Measurements from ENCODE around the gene FYTTD1. TPM values are rescaled to one million over a fixed set of nuclear protein-coding genes. Genes with fewer than 3 reads are reported as not detected.
A peak's percentile ranks its signal among the peaks of the same experiment; 100 is the strongest.

FYTTD1 gene
- polyA plus RNA-seq, 2 donors: 11.2 to 17.8 TPM

DNA sequence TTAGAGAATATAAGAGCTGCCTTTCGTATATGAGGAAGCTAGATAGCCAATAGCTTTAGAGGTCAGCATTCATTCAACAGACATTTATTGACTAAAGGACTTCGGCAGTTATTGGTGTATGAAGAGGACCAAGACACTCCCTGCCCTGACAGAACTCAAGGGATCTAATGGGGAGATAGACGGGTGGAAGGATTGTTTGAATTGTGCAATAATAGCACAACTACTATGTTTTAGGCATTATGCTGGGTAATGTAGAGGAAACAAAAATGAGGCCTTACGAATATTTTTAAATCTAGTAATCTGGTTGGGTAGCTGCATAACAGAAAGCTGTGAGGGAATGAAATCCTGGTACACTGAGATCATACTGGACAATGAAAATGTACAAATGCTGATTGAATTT lies 46.4 kb downstream of the FYTTD1 start:
- WGBS, 2 donors: 59 to 66% methylated on average over 4 of the region's 4 CpGs
- Histone ChIP-seq H3K36me3 (ENCODE audit: control insufficient read depth in 2 of 2, insufficient read depth in 2 of 2, low read length in 1 of 2) (no peaks in the 10 kb centered on the region), H3K27me3 (ENCODE audit: control insufficient read depth in 1 of 2, insufficient read depth in 2 of 2, low read length in 2 of 2) (no peaks in the 10 kb centered on the region), H3K9me3 (ENCODE audit: control insufficient read depth in 2 of 2, insufficient read depth in 1 of 2, low read depth in 1 of 2, low read length in 1 of 2) (no peaks in the 10 kb centered on the region), H3K4me3 (ENCODE audit: low read depth in 1 of 2, low read length in 2 of 2) (no peak overlapping the region), H3K4me1 (ENCODE audit: control insufficient read depth in 2 of 2, insufficient read depth in 2 of 2, low read length in 1 of 2) (no peaks in the 10 kb centered on the region), H3K27ac (ENCODE audit: low read depth in 2 of 2, low read length in 1 of 2) (no peak overlapping the region)

DNA sequence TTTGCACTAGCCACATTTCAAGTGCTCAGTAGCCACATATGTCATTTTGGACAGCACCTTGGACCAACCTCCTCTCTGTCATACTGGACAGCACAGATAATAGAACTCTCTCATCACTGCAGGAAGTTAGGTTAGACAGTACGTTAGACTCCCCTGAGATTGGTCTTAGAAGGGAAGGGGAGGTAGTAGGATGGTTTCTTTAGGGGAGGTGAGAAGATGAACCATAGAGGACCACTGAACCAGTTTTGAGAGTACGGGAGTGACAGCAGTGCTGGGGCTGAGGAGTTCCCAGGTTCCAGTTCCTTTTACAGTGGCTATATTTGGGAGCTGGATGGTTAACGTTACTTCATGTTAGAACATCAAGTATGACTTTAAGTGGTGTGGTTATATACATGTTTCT lies 49.2 kb downstream of the FYTTD1 start:
- Histone ChIP-seq H3K36me3 (ENCODE audit: control insufficient read depth in 2 of 2, insufficient read depth in 2 of 2, low read length in 1 of 2) (no peaks in the 10 kb centered on the region), H3K4me1 (ENCODE audit: control insufficient read depth in 2 of 2, insufficient read depth in 2 of 2, low read length in 1 of 2) (no peaks in the 10 kb centered on the region), H3K27ac (ENCODE audit: low read depth in 2 of 2, low read length in 1 of 2) (no peak overlapping the region), H3K27me3 (ENCODE audit: control insufficient read depth in 1 of 2, insufficient read depth in 2 of 2, low read length in 2 of 2) (no peaks in the 10 kb centered on the region), H3K4me3 (ENCODE audit: low read depth in 1 of 2, low read length in 2 of 2) (no peak overlapping the region), H3K9me3 (ENCODE audit: control insufficient read depth in 2 of 2, insufficient read depth in 1 of 2, low read depth in 1 of 2, low read length in 1 of 2) (no peaks in the 10 kb centered on the region)
- WGBS, 2 donors: 64 to 71% methylated on average over 3 of the region's 3 CpGs

DNA sequence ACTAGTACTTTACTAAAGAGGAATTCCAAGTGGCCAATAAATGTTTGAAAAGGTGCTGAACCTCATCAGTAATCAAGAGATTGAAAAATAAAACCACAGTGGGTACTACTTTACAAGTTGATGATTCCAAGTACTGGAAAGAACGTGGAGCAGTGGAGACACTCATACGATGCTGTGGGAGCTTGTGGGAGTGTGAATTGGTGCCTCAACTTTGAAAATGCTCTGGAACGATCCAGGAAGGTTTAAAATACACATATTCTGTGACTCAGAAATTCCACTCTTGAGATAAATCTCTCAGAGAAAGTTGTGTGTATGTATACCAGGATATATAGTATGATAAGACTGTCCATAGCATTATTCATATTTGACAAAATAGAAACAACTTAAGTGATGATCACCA lies 50.7 kb downstream of the FYTTD1 start:
- no peak overlapping the region for H3K27ac ChIP-seq (ENCODE audit: low read depth in 2 of 2, low read length in 1 of 2)
- no peaks in the 10 kb centered on the region for H3K27me3 ChIP-seq (ENCODE audit: control insufficient read depth in 1 of 2, insufficient read depth in 2 of 2, low read length in 2 of 2)
- 78 to 85% methylated on average over 3 of the region's 3 CpGs for WGBS, 2 donors
- no peaks in the 10 kb centered on the region for H3K36me3 ChIP-seq (ENCODE audit: control insufficient read depth in 2 of 2, insufficient read depth in 2 of 2, low read length in 1 of 2)
- H3K4me1 ChIP-seq (ENCODE audit: control insufficient read depth in 2 of 2, insufficient read depth in 2 of 2, low read length in 1 of 2): no peaks in the 10 kb centered on the region
- H3K9me3 ChIP-seq (ENCODE audit: control insufficient read depth in 2 of 2, insufficient read depth in 1 of 2, low read depth in 1 of 2, low read length in 1 of 2): no peaks in the 10 kb centered on the region
- H3K4me3 ChIP-seq (ENCODE audit: low read depth in 1 of 2, low read length in 2 of 2): no peak overlapping the region

DNA sequence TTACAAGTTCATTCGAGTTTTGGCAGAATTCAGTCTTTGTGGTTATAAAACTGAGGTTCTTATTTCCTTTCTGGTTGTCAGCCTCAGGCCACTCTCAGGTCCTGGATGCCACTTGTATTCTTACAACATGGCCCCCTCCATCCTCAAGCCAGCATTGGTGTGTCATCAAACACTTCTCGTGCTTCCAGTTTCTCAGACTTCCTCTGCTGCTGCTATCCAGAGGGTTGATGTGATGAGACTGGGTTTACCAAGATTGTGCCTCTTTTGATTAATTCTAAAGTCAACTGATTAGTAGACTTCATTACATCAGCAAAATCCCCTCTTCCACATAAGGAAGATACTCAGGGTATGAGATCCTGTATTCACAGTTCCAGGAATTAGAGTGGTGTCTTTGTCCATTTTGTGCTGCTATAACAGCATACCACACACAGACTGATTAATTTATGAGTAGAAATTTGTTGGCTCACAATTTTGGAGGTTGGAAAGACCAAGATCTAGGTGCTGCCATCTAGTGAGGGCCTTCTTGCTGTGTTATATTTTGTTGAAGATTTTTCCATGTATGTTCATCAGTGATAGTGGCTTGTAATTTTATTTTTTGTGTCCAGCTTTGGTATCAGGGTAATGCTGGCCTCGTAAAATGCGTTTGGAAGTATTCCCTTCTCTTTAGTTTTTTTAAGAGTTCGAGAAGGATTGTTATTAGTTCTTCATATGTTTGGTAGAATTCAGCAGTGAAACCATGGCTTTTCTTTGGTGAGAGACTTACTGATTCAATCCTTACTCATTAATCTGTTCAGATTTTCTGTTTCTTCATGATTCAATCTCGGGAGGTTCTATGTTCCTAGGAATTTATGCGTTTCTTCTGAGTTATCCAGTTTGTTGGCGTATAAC lies 52.5 kb downstream of the FYTTD1 start:
- no peaks in the 10 kb centered on the region for H3K4me1 ChIP-seq (ENCODE audit: control insufficient read depth in 2 of 2, insufficient read depth in 2 of 2, low read length in 1 of 2)
- H3K4me3 ChIP-seq (ENCODE audit: low read depth in 1 of 2, low read length in 2 of 2): no peak overlapping the region
- no peak overlapping the region for H3K27ac ChIP-seq (ENCODE audit: low read depth in 2 of 2, low read length in 1 of 2)
- no peaks in the 10 kb centered on the region for H3K27me3 ChIP-seq (ENCODE audit: control insufficient read depth in 1 of 2, insufficient read depth in 2 of 2, low read length in 2 of 2)
- H3K36me3 ChIP-seq (ENCODE audit: control insufficient read depth in 2 of 2, insufficient read depth in 2 of 2, low read length in 1 of 2): no peaks in the 10 kb centered on the region
- 57 to 58% methylated on average over 8 of the region's 8 CpGs for WGBS, 2 donors
- H3K9me3 ChIP-seq (ENCODE audit: control insufficient read depth in 2 of 2, insufficient read depth in 1 of 2, low read depth in 1 of 2, low read length in 1 of 2): no peaks in the 10 kb centered on the region

DNA sequence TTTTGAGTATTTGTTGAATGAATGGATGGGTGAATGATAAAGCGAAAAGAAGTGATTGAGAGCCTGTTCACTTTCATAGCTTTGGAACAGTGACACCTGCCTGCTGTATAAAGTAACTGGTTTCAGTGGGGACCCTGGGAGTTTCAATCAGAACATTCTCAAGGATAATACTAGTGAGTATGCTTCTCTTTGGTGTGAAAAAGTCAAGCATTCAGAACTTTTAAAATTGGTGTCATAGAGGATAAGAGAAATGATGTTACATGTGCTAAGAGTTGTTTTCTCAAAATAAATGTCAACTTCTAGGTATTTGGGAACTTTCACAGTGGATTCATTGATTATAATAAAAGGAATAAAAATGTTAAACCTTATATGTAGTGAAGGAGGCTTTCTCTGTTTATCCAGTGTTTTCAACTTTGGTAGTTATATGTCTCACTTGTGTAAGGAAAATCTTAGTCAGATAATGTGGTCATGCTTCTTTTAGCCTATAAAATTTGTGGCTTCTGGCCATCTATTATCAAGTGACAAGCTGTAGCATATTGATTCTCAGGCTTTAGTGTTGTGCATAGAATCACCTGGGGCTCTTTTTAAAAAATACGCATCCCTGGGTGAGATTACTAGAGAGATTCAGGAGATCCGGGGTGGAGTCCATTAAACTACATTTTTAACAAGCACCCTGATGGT lies 53.2 kb downstream of the FYTTD1 start:
- H3K27me3 ChIP-seq (ENCODE audit: control insufficient read depth in 1 of 2, insufficient read depth in 2 of 2, low read length in 2 of 2): no peaks in the 10 kb centered on the region
- H3K27ac ChIP-seq (ENCODE audit: low read depth in 2 of 2, low read length in 1 of 2): no peak overlapping the region
- H3K9me3 ChIP-seq (ENCODE audit: control insufficient read depth in 2 of 2, insufficient read depth in 1 of 2, low read depth in 1 of 2, low read length in 1 of 2): no peaks in the 10 kb centered on the region
- 76 to 90% methylated on average over 3 of the region's 3 CpGs for WGBS, 2 donors
- H3K36me3 ChIP-seq (ENCODE audit: control insufficient read depth in 2 of 2, insufficient read depth in 2 of 2, low read length in 1 of 2): no peaks in the 10 kb centered on the region
- H3K4me3 ChIP-seq (ENCODE audit: low read depth in 1 of 2, low read length in 2 of 2): no peak overlapping the region
- no peaks in the 10 kb centered on the region for H3K4me1 ChIP-seq (ENCODE audit: control insufficient read depth in 2 of 2, insufficient read depth in 2 of 2, low read length in 1 of 2)

DNA sequence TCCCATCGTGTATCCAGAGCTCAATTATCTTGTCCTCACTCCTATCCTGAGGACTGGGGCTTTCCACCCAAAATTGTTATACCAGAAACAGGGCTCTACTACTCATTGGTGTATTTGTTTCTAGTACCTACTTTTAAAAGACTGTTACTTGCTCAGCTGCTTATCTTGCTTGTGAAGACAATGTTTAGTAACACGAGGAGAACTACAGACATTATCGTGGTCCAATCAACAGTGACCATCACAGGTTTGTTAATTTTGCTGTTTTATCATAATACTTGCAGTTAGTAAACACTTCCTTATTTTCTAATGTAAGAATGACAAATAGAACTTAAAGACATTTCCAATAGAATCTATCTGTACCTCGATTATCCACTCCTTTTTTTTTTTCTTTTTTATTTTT lies 54.8 kb downstream of the FYTTD1 start:
- Histone ChIP-seq H3K4me1 (ENCODE audit: control insufficient read depth in 2 of 2, insufficient read depth in 2 of 2, low read length in 1 of 2) (no peaks in the 10 kb centered on the region), H3K4me3 (ENCODE audit: low read depth in 1 of 2, low read length in 2 of 2) (no peak overlapping the region), H3K36me3 (ENCODE audit: control insufficient read depth in 2 of 2, insufficient read depth in 2 of 2, low read length in 1 of 2) (no peaks in the 10 kb centered on the region), H3K9me3 (ENCODE audit: control insufficient read depth in 2 of 2, insufficient read depth in 1 of 2, low read depth in 1 of 2, low read length in 1 of 2) (no peaks in the 10 kb centered on the region), H3K27ac (ENCODE audit: low read depth in 2 of 2, low read length in 1 of 2) (no peak overlapping the region), H3K27me3 (ENCODE audit: control insufficient read depth in 1 of 2, insufficient read depth in 2 of 2, low read length in 2 of 2) (no peaks in the 10 kb centered on the region)
- WGBS, 2 donors: 81 to 88% methylated on average over 4 of the region's 4 CpGs

DNA sequence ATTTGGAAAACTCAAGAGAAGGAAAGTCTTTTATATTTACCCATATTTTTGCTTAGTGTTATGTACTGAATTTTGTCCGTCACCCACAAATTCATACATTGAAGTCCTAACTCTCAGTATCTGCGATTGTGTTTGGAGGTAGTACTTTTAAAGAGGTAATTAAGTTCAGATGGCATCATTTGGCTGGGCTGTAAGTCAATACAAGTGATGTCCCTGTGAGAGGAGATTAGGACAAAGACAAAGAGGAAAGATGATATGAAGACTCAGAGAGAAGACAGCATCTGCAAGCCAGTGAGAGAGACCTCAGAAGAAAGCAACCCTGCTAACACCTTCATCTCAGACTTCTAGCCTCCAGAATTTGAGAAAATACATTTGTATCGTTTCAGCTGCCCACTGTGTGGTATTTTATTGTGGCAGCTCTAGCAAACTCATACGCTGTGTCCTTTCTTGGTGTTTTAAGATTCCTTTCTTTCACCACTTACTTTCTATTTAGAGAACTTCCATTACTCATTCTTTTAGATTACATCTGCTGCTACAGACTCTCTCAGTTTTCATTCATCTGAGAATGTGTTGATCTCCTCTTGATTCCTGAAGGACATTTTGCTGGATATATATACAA lies 58.4 kb downstream of the FYTTD1 start:
- H3K36me3 ChIP-seq (ENCODE audit: control insufficient read depth in 2 of 2, insufficient read depth in 2 of 2, low read length in 1 of 2): no peaks in the 10 kb centered on the region
- H3K27ac ChIP-seq (ENCODE audit: low read depth in 2 of 2, low read length in 1 of 2): peak overlapping the region; percentile 37 to 48
- H3K4me3 ChIP-seq (ENCODE audit: low read depth in 1 of 2, low read length in 2 of 2): no peak overlapping the region
- WGBS, 2 donors: 83 to 85% methylated on average over 4 of the region's 4 CpGs
- no peaks in the 10 kb centered on the region for H3K9me3 ChIP-seq (ENCODE audit: control insufficient read depth in 2 of 2, insufficient read depth in 1 of 2, low read depth in 1 of 2, low read length in 1 of 2)
- H3K4me1 ChIP-seq (ENCODE audit: control insufficient read depth in 2 of 2, insufficient read depth in 2 of 2, low read length in 1 of 2): no peaks in the 10 kb centered on the region
- no peaks in the 10 kb centered on the region for H3K27me3 ChIP-seq (ENCODE audit: control insufficient read depth in 1 of 2, insufficient read depth in 2 of 2, low read length in 2 of 2)

DNA sequence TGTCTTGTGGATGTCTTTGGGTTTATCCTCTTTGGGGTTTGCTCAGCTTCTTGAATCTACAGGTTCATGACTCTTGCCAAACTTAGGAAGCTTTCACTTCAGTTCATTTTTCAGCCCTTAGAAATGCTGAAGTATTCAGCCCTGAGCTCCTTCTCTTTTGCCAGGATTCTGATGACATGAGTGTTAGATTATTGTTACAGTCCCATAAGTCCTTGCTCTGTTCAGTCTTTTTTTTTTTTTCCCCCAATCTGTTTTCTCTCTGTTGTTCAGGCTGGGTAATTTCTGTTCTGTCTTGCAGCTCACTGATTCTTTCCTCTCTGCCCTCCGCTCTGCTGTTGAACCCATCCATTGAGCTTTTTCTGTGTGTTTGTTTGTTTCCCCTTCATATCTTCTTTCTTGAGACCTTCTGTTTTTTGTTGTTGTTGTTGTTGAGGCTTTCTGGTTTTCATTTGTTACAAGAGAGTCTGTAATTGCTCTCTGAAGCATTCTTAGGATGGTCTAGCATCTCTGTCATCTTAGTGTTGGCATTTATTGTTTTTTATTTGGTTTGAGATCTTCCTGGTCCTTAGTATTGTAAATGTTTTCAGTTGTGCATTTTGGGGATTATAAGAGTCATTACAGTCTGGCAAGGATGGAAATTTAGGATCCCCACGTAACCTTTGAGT lies 59.8 kb downstream of the FYTTD1 start:
- Histone ChIP-seq H3K27me3 (ENCODE audit: control insufficient read depth in 1 of 2, insufficient read depth in 2 of 2, low read length in 2 of 2) (no peaks in the 10 kb centered on the region), H3K27ac (ENCODE audit: low read depth in 2 of 2, low read length in 1 of 2) (no peak overlapping the region), H3K36me3 (ENCODE audit: control insufficient read depth in 2 of 2, insufficient read depth in 2 of 2, low read length in 1 of 2) (no peaks in the 10 kb centered on the region), H3K4me1 (ENCODE audit: control insufficient read depth in 2 of 2, insufficient read depth in 2 of 2, low read length in 1 of 2) (no peaks in the 10 kb centered on the region), H3K9me3 (ENCODE audit: control insufficient read depth in 2 of 2, insufficient read depth in 1 of 2, low read depth in 1 of 2, low read length in 1 of 2) (no peaks in the 10 kb centered on the region), H3K4me3 (ENCODE audit: low read depth in 1 of 2, low read length in 2 of 2) (no peak overlapping the region)
- WGBS, 2 donors: 43 to 55% methylated on average over 2 of the region's 2 CpGs

DNA sequence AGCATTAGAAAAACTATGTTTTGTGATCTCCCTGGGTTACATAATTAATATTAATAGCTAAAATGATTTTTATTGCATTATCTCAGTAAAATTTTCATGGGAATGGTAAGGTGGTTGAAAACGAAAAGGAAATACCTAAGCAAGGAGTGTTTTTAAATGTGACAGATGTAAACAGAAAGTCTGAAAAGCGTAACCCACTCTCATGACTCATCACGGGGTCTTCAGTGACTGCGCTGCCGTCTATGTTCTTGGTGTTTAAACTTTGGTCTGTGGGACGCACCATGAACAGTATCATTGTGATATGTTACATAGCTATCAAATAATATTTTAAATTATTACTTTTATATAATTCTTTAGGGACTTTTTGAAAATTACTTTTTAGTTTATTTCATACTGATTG lies 61.2 kb downstream of the FYTTD1 start:
- WGBS, 2 donors: 91% methylated on average over 6 of the region's 6 CpGs

More for the DNA sequence above, 61.2 kb downstream of the FYTTD1 start:
- Histone ChIP-seq H3K27ac (ENCODE audit: low read depth in 2 of 2, low read length in 1 of 2) (no peak overlapping the region), H3K9me3 (ENCODE audit: control insufficient read depth in 2 of 2, insufficient read depth in 1 of 2, low read depth in 1 of 2, low read length in 1 of 2) (no peaks in the 10 kb centered on the region), H3K27me3 (ENCODE audit: control insufficient read depth in 1 of 2, insufficient read depth in 2 of 2, low read length in 2 of 2) (no peaks in the 10 kb centered on the region), H3K4me1 (ENCODE audit: control insufficient read depth in 2 of 2, insufficient read depth in 2 of 2, low read length in 1 of 2) (no peaks in the 10 kb centered on the region), H3K36me3 (ENCODE audit: control insufficient read depth in 2 of 2, insufficient read depth in 2 of 2, low read length in 1 of 2) (no peaks in the 10 kb centered on the region), H3K4me3 (ENCODE audit: low read depth in 1 of 2, low read length in 2 of 2) (no peak overlapping the region)
